Measurements from ENCODE around the gene RHOD. TPM values are rescaled to one million over a fixed set of nuclear protein-coding genes. Genes with fewer than 3 reads are reported as not detected.

The RHOD gene
- total and polyA plus RNA-seq, 2 of the 8 experiments (the other 6 are each of a cell fraction or from before 2014, with no cell fraction given): 12.1 to 17.6 TPM

GRCh38 chr11:67060111-67060522 lies 3.5 kb downstream of the RHOD start:
- peaks cover 6% of the 10 kb centered on the region; the same call in 1 of the 2 replicates for H3K23me2 ChIP-seq (ENCODE audit: low read depth, low read length)
- H3K14ac ChIP-seq (ENCODE audit: insufficient read length): no peak overlapping the region
- no peak overlapping the region for H3K23ac ChIP-seq (ENCODE audit: insufficient read length)
- no peaks in the 10 kb centered on the region for H3K79me2 ChIP-seq (ENCODE audit: control insufficient read depth in 1 of 2, insufficient read depth in 2 of 2, low read length in 2 of 2)
- POLR2A ChIA-PET (ENCODE audit: partially characterized antibody): no interaction called here
- H3K4me3 ChIP-seq (ENCODE audit: extremely low read depth in 1 of 4, insufficient read depth in 2 of 4, low read depth in 3 of 4, low read length in 4 of 4): no peak overlapping the region
- no peaks in the 10 kb centered on the region for H3K9me3 ChIP-seq (ENCODE audit: insufficient read depth in 2 of 2, low read depth in 1 of 2, low read length in 1 of 2)
- no peak overlapping the region for H2AK5ac ChIP-seq (ENCODE audit: low read depth, low read length)
- H3K9ac ChIP-seq (replicated peaks in 1 of 4; ENCODE audit: extremely low read depth in 1 of 4, low read depth in 3 of 4, low read length in 3 of 4): no peak overlapping the region
- H3K27me3 ChIP-seq (replicated peaks in 1 of 4; ENCODE audit: control insufficient read depth in 3 of 4, extremely low read depth in 1 of 4, insufficient read depth in 3 of 4, low read length in 3 of 4): peaks cover 0 to 13% (median 6%) of the 10 kb centered on the region in 4 experiments; a peak in 5 of 7 replicates
- no peak overlapping the region for H3K4ac ChIP-seq (replicated peaks; ENCODE audit: insufficient read length, low read depth, low read length)
- H4K5ac ChIP-seq (ENCODE audit: insufficient read length, low read depth, low read length): no peak overlapping the region
- no peak overlapping the region for H4K8ac ChIP-seq (ENCODE audit: extremely low read depth, insufficient read depth, low read length)
- 0 out of 2 replicates have a peak overlapping the region, but pooled peaks have one; percentile 33 for H2BK12ac ChIP-seq (ENCODE audit: low read depth, low read length)
- H4K91ac ChIP-seq (replicated peaks; ENCODE audit: insufficient read length, low read length): no peak overlapping the region
- H2BK20ac ChIP-seq (ENCODE audit: low read length): no peak overlapping the region
- no peak overlapping the region for H3K4me2 ChIP-seq (ENCODE audit: insufficient read depth in 1 of 2, low read depth in 2 of 2, low read length in 2 of 2)
- peaks cover 4 to 13% (median 10%) of the 10 kb centered on the region in 4 experiments; a peak in 6 of 7 replicates for H3K4me1 ChIP-seq (replicated peaks in 1 of 4; ENCODE audit: control insufficient read depth in 3 of 4, insufficient read depth in 4 of 4, low read length in 3 of 4)
- H2AFZ ChIP-seq (ENCODE audit: low read length): no peak overlapping the region
- no peak overlapping the region for H3K27ac ChIP-seq (ENCODE audit: low read depth, low read length)
- no peaks in the 10 kb centered on the region for H3K79me1 ChIP-seq (ENCODE audit: low read depth, low read length)
- CTCF ChIA-PET (ENCODE audit: partially characterized antibody): interaction anchor here (1.1 to 1.3 kb wide), 2 partner anchors 39 to 51 kb away, joined by 3 to 6 read pairs; no protein-coding TSS in a partner anchor
- H2BK120ac ChIP-seq (replicated peaks; ENCODE audit: low read depth, low read length): no peak overlapping the region
- no peaks in the 10 kb centered on the region for H3K36me3 ChIP-seq (ENCODE audit: control insufficient read depth in 2 of 4, insufficient read depth in 4 of 4, low read length in 3 of 4)
- WGBS, 2 experiments (ENCODE audit: extremely low coverage in 1 of 2, insufficient coverage in 1 of 2, insufficient read length in 1 of 2, insufficient replicate concordance in 2 of 2, low coverage in 1 of 2, low lambda C conversion rate in 2 of 2, missing lambda C conversion rate in 1 of 2): 87% methylated on average over 7 of the region's 7 CpGs; no CpG with 5 or more reads in 1 of the 2 experiments
- no peak overlapping the region for H2BK15ac ChIP-seq (ENCODE audit: low read length)
- DNase-seq (ENCODE audit: low read depth in 1 of 2, low spot score in 2 of 2): no peak
- no peak overlapping the region for H2BK5ac ChIP-seq (ENCODE audit: low read depth, low read length)
- no peak for FAIRE-seq
- no peak overlapping the region for H3K56ac ChIP-seq (replicated peaks; ENCODE audit: insufficient read length, low read depth, low read length)
- H4K20me1 ChIP-seq (replicated peaks in 1 of 2; ENCODE audit: control insufficient read depth in 1 of 2, insufficient read depth in 2 of 2, low read length in 2 of 2): no peaks in the 10 kb centered on the region
- H3K18ac ChIP-seq (ENCODE audit: extremely low read depth, low read length): no peak overlapping the region
- TF ChIP-seq SP4 (IDR thresholded peaks at IDR 0.05; ENCODE audit: low read length): no peak
- TF ChIP-seq TAF1 (IDR thresholded peaks at IDR 0.05; ENCODE audit: low read depth, low read length): no peak
- no peak for TF ChIP-seq CBX8 (IDR thresholded peaks at IDR 0.05; ENCODE audit: borderline replicate concordance, low read depth, low read length)
- no peak for TF ChIP-seq BACH1 (IDR thresholded peaks at IDR 0.05; ENCODE audit: low read length)
- no peak for TF ChIP-seq FOSL1 (IDR thresholded peaks at IDR 0.05; ENCODE audit: insufficient read depth, low read depth, low read length)
- TF ChIP-seq JUND (IDR thresholded peaks at IDR 0.05; ENCODE audit: low read length): no peak
- TF ChIP-seq RFX5 (IDR thresholded peaks at IDR 0.05; ENCODE audit: borderline replicate concordance, low read depth, low read length): no peak
- no peak for TF ChIP-seq TCF12 (IDR thresholded peaks at IDR 0.05; ENCODE audit: low read depth, low read length)
- no peak for TF ChIP-seq MAX (IDR thresholded peaks at IDR 0.05)
- no peak for TF ChIP-seq CHD1 (IDR thresholded peaks at IDR 0.05; ENCODE audit: low read depth, low read length)
- no peak for TF ChIP-seq POLR2AphosphoS5 (IDR thresholded peaks at IDR 0.05; ENCODE audit: low read depth, low read length)
- no peak for TF ChIP-seq E2F6 (IDR thresholded peaks at IDR 0.05)
- no peak for TF ChIP-seq CREB1 (IDR thresholded peaks at IDR 0.05)
- TF ChIP-seq CHD2 (IDR thresholded peaks at IDR 0.05; ENCODE audit: low read length): no peak
- TF ChIP-seq KDM4A (IDR thresholded peaks at IDR 0.05; ENCODE audit: low read depth, low read length, severe bottlenecking): no peak

Measured in H1 (cell line).